ENCODE data around the gene POLR2C.

Gene POLR2C

DNA sequence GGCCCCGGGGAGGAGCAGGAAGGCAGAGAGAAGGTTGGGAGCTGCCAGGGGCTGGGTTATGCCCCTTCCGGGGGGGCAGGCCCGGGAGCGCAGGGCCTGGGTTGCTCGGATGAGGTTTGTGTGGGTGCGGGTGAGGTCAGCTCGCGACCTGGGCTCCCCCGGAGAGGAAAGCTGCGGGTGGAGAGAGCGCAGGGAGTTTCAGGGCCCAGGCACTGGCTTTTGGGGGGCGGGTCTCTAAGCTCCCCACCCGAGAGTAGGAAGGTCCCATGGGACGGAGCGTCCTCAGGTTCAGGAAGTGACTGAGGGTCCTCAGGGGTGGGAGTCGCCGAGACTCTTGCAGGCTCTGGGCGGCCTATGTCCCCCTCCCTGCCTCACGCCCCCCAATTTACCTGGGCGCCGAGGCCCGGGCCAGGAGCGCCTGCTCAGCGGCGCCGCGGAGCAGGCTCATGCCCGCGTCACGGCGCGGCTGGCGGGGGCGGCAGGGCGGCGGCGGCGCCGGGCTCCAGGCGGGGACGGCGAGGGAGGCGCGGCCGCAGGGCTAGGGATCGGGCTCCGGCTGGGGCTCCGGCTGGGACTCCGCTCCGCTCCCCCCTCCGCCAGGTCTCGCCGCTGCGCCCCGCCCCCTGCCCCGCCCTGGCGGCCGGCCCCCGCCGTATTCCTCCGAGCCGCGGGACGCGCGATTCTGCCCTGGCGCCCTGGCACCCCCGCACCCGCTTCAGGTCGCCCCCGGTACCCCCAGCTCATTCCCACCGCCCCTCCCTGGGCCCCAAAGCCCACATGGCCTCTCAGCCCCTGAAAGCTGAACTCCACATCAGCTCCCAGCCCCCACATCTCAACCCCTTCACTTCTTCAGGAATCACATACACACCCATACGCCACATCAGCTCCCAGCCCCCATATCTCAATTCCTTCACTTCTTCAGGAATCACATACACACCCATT, 23.7 kb downstream of the POLR2C start, which contains the start of gene DOK4:
Gene DOK4, minus strand, starts transcription at position 578 of the 942 bp plus-strand sequence. CDS start 6,986 bp downstream, outside the sequence.
- peak within 1 kb of the TSS; percentile 92 for H3K4me2 ChIP-seq (ENCODE audit: low read length)
- peak within 1 kb of the TSS; percentile 29 for H3K9ac ChIP-seq (ENCODE audit: low read length)
- H3K9me3 ChIP-seq (ENCODE audit: insufficient read depth, low read length), result no peaks in the 10 kb centered on the region
- H3K27me3 ChIP-seq (ENCODE audit: low read depth, low read length), result peaks cover 38% of the 10 kb centered on the region
- H3K4me3 ChIP-seq (ENCODE audit: low read length), result peak within 1 kb of the TSS; percentile 78
- H3K4me1 ChIP-seq (ENCODE audit: low read length), result peaks cover 17% of the 10 kb centered on the region
- H3K79me2 ChIP-seq (ENCODE audit: low read length), result no peaks in the 10 kb centered on the region
- no peak for TF ChIP-seq EZH2phosphoT487 (IDR thresholded peaks at IDR 0.05; ENCODE audit: low read depth)
- TF ChIP-seq CTCF (IDR thresholded peaks at IDR 0.05; ENCODE audit: low read depth, low read length), result no peak
- H2AFZ ChIP-seq (ENCODE audit: low read depth, low read length), result peak within 1 kb of the TSS; percentile 93
- H3K36me3 ChIP-seq (replicated peaks; ENCODE audit: low read depth, low read length), result no peaks in the 10 kb centered on the region
- H4K20me1 ChIP-seq (ENCODE audit: insufficient read depth, low read length), result 0 out of 2 replicates have a peak, but pooled peaks cover 3% of the 10 kb centered on the region
- H3K27ac ChIP-seq (ENCODE audit: low read length), result no peak within 1 kb of the TSS

DNA sequence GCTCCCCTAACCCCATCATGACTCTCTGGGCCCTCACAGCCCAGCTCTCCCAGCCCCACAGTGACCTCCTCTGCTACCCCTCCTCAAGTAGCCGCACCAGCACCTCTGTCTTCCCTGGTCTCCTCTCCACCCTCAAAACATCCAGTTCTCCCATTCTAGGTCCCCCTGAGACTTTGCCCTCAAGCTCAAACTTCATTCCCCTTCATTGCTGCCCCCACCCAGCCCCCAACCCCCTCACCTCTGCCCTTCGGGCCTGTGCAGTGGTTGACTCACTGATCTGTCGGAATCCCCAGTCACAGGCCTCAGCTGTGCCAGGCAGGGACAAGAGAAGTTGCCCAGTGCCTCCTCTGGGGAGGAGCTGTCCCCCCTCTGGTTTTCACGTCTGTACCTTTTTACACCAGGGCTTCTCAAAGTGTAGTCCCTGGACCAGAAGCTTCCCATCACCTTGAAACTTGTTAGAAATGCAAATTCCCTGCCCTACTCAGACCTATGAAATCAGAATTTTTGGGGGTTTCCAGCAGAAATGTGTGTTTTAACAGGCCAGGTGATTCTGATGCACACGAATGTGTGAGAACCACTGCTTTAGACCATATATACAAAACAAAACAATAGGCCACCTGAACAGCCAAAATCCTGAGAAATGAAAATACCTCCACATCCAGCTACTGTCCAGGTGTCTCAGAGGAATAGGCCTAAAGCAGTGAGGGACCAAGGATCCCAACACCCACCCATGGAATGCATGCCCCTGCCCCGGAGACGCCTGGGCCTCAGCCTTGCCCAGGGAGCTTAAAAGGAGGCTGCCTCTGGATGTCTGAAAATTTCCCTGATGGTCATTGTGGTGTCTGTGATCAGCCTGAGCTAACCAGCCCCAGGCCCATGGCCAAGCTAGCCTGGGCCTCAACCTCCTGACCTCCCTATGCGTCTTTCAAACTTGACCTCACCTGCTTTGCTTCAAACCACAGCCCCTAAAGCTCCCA, 24.7 kb downstream of the POLR2C start:
- 0 out of 2 replicates have a peak, but pooled peaks cover 3% of the 10 kb centered on the region for H4K20me1 ChIP-seq (ENCODE audit: insufficient read depth, low read length)
- peaks cover 42% of the 10 kb centered on the region for H3K27me3 ChIP-seq (ENCODE audit: low read depth, low read length)
- peak overlapping the region; percentile 93 for H2AFZ ChIP-seq (ENCODE audit: low read depth, low read length)
- TF ChIP-seq CTCF (IDR thresholded peaks at IDR 0.05; ENCODE audit: low read depth, low read length), result no peak
- TF ChIP-seq EZH2phosphoT487 (IDR thresholded peaks at IDR 0.05; ENCODE audit: low read depth), result no peak
- no peaks in the 10 kb centered on the region for H3K36me3 ChIP-seq (replicated peaks; ENCODE audit: low read depth, low read length)
- H3K27ac ChIP-seq (ENCODE audit: low read length), result no peak overlapping the region
- peak overlapping the region; percentile 74 for H3K4me2 ChIP-seq (ENCODE audit: low read length)
- peaks cover 17% of the 10 kb centered on the region for H3K4me1 ChIP-seq (ENCODE audit: low read length)
- H3K4me3 ChIP-seq (ENCODE audit: low read length), result peak overlapping the region; percentile 78
- H3K9me3 ChIP-seq (ENCODE audit: insufficient read depth, low read length), result no peaks in the 10 kb centered on the region
- no peak overlapping the region; the same call in 1 of the 2 replicates for H3K9ac ChIP-seq (ENCODE audit: low read length)
- no peaks in the 10 kb centered on the region for H3K79me2 ChIP-seq (ENCODE audit: low read length)

GRCh38 chr16:57489229-57489628, 26.8 kb downstream of the POLR2C start:
- H2AFZ ChIP-seq (ENCODE audit: low read depth, low read length), result no peak overlapping the region
- no peaks in the 10 kb centered on the region for H3K79me2 ChIP-seq (ENCODE audit: low read length)
- H3K27me3 ChIP-seq (ENCODE audit: low read depth, low read length), result peaks cover 44% of the 10 kb centered on the region
- no peak overlapping the region for H3K4me2 ChIP-seq (ENCODE audit: low read length)
- peaks cover 17% of the 10 kb centered on the region for H3K4me1 ChIP-seq (ENCODE audit: low read length)
- H3K9me3 ChIP-seq (ENCODE audit: insufficient read depth, low read length), result no peaks in the 10 kb centered on the region
- no peak overlapping the region for H3K9ac ChIP-seq (ENCODE audit: low read length)
- no peak overlapping the region for H3K27ac ChIP-seq (ENCODE audit: low read length)
- no peaks in the 10 kb centered on the region for H3K36me3 ChIP-seq (replicated peaks; ENCODE audit: low read depth, low read length)
- TF ChIP-seq EZH2phosphoT487 (IDR thresholded peaks at IDR 0.05; ENCODE audit: low read depth) (no peak), CTCF (IDR thresholded peaks at IDR 0.05; ENCODE audit: low read depth, low read length) (no peak)
- 0 out of 2 replicates have a peak, but pooled peaks cover 3% of the 10 kb centered on the region for H4K20me1 ChIP-seq (ENCODE audit: insufficient read depth, low read length)
- no peak overlapping the region for H3K4me3 ChIP-seq (ENCODE audit: low read length)

Data from OCI-LY3 (cell line).